Left lung (tissue), 14 donors: ENCODE measurements around the gene SPECC1L. TPM values are rescaled to one million over a fixed set of nuclear protein-coding genes. Genes with fewer than 3 reads are reported as not detected.

ENCODE experiments used
- ATAC-seq: fragments of 200-7000 bp; cut with Tn5 transposase; one replicate; pipeline ENCODE4 v1.9.1; 2020; ENCODE audit warnings: moderate library complexity
- DNase-seq, 4 donors: peaks; one replicate each; pipeline ENCODE4 v3.0.0-alpha.2; 2013 to 2020
- H3K27ac ChIP-seq, 2 donors: fragments of 200-600 bp; sonication (generic) in 1 of 2; one replicate each; pipeline versions ENCODE4 v1.5.0 to v1.8.0; 2020 to 2021
- H3K27me3 ChIP-seq, 2 donors: fragments of 200-600 bp; sonication (generic) in 1 of 2; one replicate each; pipeline versions ENCODE4 v1.5.0 to v1.8.0; 2020 to 2021
- H3K36me3 ChIP-seq, 2 donors: fragments of 200-600 bp; sonication (generic) in 1 of 2; one replicate each; pipeline versions ENCODE4 v1.5.0 to v1.8.0; 2020 to 2021
- H3K4me1 ChIP-seq, 2 donors: fragments of 200-600 bp; one replicate each; pipeline ENCODE4 v1.8.0; 2021
- H3K4me3 ChIP-seq, 2 donors: fragments of 200-600 bp; sonication (generic) in 1 of 2; one replicate each; pipeline versions ENCODE4 v1.5.0 to v1.8.0; 2020 to 2021; ENCODE audit warnings: mild to moderate bottlenecking in 1 of 2
- H3K9me3 ChIP-seq, 2 donors: fragments of 200-600 bp; sonication (generic) in 1 of 2; one replicate each; pipeline versions ENCODE4 v1.5.0 to v1.8.0; 2020 to 2021
- intact Hi-C, 2 donors: fragments of 100-400 bp; cut with DNase I; formaldehyde crosslinking; loops; one replicate each; pipeline versions ENCODE4 v1.11.2 to v1.14.2; 2022
- long read RNA-seq, 12 donors: library from polyadenylated mRNA in 2 of 12; unstranded in 2 of 12; transcript quantifications; one replicate each; pipeline ENCODE4 v2.0.0 and lab custom pipeline, GENCODE V29; 2019 to 2026
- polyA plus RNA-seq, 6 donors: library from polyadenylated mRNA; unstranded; fragments of 120-200 nt; gene quantifications; one replicate each; pipeline ENCODE4 v1.2.1, GENCODE V29; 2013; ENCODE audit not compliant: insufficient read length in 6 of 6
- total RNA-seq, 2 donors: library from RNA; stranded (reverse); fragmentation: NEBNext Ultra II Directional; extraction: Animal tissue kit (Norgen Biotek cat#: 25700); gene quantifications; one replicate each; pipeline ENCODE4 v1.2.1, GENCODE V29; 2021
- TF ChIP-seq, protein P1 (sequence below), 2 donors: fragments of 200-600 bp; sonication (generic) in 1 of 2; IDR thresholded peaks; one replicate each; pipeline versions ENCODE4 v1.5.0 to v1.8.0; 2021; ENCODE audit warnings: antibody characterized with exemption in 2 of 2
- donor health status: DM: no; HTN: yes; CAD: no.
- donor health status: DM: no; HTN: no; CAD: no.

Gene SPECC1L, protein sequence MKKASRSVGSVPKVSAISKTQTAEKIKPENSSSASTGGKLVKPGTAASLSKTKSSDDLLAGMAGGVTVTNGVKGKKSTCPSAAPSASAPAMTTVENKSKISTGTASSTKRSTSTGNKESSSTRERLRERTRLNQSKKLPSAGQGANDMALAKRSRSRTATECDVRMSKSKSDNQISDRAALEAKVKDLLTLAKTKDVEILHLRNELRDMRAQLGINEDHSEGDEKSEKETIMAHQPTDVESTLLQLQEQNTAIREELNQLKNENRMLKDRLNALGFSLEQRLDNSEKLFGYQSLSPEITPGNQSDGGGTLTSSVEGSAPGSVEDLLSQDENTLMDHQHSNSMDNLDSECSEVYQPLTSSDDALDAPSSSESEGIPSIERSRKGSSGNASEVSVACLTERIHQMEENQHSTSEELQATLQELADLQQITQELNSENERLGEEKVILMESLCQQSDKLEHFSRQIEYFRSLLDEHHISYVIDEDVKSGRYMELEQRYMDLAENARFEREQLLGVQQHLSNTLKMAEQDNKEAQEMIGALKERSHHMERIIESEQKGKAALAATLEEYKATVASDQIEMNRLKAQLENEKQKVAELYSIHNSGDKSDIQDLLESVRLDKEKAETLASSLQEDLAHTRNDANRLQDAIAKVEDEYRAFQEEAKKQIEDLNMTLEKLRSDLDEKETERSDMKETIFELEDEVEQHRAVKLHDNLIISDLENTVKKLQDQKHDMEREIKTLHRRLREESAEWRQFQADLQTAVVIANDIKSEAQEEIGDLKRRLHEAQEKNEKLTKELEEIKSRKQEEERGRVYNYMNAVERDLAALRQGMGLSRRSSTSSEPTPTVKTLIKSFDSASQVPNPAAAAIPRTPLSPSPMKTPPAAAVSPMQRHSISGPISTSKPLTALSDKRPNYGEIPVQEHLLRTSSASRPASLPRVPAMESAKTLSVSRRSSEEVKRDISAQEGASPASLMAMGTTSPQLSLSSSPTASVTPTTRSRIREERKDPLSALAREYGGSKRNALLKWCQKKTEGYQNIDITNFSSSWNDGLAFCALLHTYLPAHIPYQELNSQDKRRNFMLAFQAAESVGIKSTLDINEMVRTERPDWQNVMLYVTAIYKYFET
- total RNA-seq (10 to 100 TPM; 70.9 to 94.4 TPM), polyA plus RNA-seq (10 to 100 TPM; 76.3 to 91.6 (median 80.9) TPM)
- long read RNA-seq, donor 1, full-length matches to known transcripts: 7 of 29 reads
- long read RNA-seq, donor 1, partial matches to known transcripts: 22 of 29 reads
- long read RNA-seq, donor 1, other reads (novel, unspliced or antisense): 0 of 29 reads
- long read RNA-seq, donor 2, partial matches to known transcripts: 17 of 20 reads
- long read RNA-seq, donor 2, other reads (novel, unspliced or antisense): 0 of 20 reads
- long read RNA-seq, donor 3, full-length matches to known transcripts: 5 of 5 reads
- long read RNA-seq, donor 3, partial matches to known transcripts: 0 of 5 reads
- long read RNA-seq, donor 3, other reads (novel, unspliced or antisense): 0 of 5 reads
- long read RNA-seq, donor 4, partial matches to known transcripts: 12 of 17 reads
- long read RNA-seq, donor 4, other reads (novel, unspliced or antisense): 4 of 17 reads
- long read RNA-seq, donor 5, full-length matches to known transcripts: 6 of 6 reads
- long read RNA-seq, donor 5, partial matches to known transcripts: 0 of 6 reads
- long read RNA-seq, donor 5, other reads (novel, unspliced or antisense): 0 of 6 reads
- long read RNA-seq, donor 6, full-length matches to known transcripts: 4 of 15 reads
- long read RNA-seq, donor 6, partial matches to known transcripts: 11 of 15 reads
- long read RNA-seq, donor 6, other reads (novel, unspliced or antisense): 0 of 15 reads
- long read RNA-seq, donor 7, full-length matches to known transcripts: 6 of 6 reads
- long read RNA-seq, donor 7, partial matches to known transcripts: 0 of 6 reads
- long read RNA-seq, donor 7, other reads (novel, unspliced or antisense): 0 of 6 reads
- long read RNA-seq, donor 8, full-length matches to known transcripts: 5 of 82 reads
- long read RNA-seq, donor 8, partial matches to known transcripts: 77 of 82 reads
- long read RNA-seq, donor 8, other reads (novel, unspliced or antisense): 0 of 82 reads
- long read RNA-seq, donor 9: 0 reads
- long read RNA-seq, donor 10, partial matches to known transcripts: 5 of 6 reads
- long read RNA-seq, donor 10, other reads (novel, unspliced or antisense): 1 of 6 reads
- long read RNA-seq, donor 11, partial matches to known transcripts: 0 of 1 reads
- long read RNA-seq, donor 11, other reads (novel, unspliced or antisense): 0 of 1 reads
- long read RNA-seq, donor 12, partial matches to known transcripts: 5 of 5 reads
- long read RNA-seq, donor 12, other reads (novel, unspliced or antisense): 0 of 5 reads

GRCh38 chr22:24270556-24271385 lies at the start of gene SPECC1L:
Gene SPECC1L, plus strand, starts transcription at chr22:24270831. Its CDS starts 31,401 bp downstream, at chr22:24302232.
- intact Hi-C loops: no loop called here
- TF ChIP-seq, protein P1, sequence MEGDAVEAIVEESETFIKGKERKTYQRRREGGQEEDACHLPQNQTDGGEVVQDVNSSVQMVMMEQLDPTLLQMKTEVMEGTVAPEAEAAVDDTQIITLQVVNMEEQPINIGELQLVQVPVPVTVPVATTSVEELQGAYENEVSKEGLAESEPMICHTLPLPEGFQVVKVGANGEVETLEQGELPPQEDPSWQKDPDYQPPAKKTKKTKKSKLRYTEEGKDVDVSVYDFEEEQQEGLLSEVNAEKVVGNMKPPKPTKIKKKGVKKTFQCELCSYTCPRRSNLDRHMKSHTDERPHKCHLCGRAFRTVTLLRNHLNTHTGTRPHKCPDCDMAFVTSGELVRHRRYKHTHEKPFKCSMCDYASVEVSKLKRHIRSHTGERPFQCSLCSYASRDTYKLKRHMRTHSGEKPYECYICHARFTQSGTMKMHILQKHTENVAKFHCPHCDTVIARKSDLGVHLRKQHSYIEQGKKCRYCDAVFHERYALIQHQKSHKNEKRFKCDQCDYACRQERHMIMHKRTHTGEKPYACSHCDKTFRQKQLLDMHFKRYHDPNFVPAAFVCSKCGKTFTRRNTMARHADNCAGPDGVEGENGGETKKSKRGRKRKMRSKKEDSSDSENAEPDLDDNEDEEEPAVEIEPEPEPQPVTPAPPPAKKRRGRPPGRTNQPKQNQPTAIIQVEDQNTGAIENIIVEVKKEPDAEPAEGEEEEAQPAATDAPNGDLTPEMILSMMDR (IDR thresholded peaks at IDR 0.05): peak in 1 of 2 donors; percentile 42
- Histone ChIP-seq H3K27ac (peak within 1 kb of the TSS; percentile 93 to 98), H3K9me3 (no peaks in the 10 kb centered on the region), H3K36me3 (no peaks in the 10 kb centered on the region), H3K4me1 (peaks cover 20 to 37% of the 10 kb centered on the region in 2 donors), H3K27me3 (no peaks in the 10 kb centered on the region), H3K4me3 (peak within 1 kb of the TSS; percentile 75 to 79)
- DNase-seq: peak; percentile 93 to 98 (median 96)
- ATAC-seq: peak; percentile 97

GRCh38 chr22:24224468-24224867 lies 46.2 kb upstream of the SPECC1L start:
- no peaks in the 10 kb centered on the region for H3K27me3 ChIP-seq
- no peaks in the 10 kb centered on the region for H3K4me1 ChIP-seq
- DNase-seq: no peak
- peaks cover 0 to 12% of the 10 kb centered on the region in 2 donors for H3K9me3 ChIP-seq
- intact Hi-C loops: no loop called here
- H3K4me3 ChIP-seq: no peak overlapping the region
- no peak overlapping the region for H3K27ac ChIP-seq
- no peak for ATAC-seq
- peaks cover 0 to 24% of the 10 kb centered on the region in 2 donors for H3K36me3 ChIP-seq
- TF ChIP-seq, protein P1 (IDR thresholded peaks at IDR 0.05): no peak

- Histone ChIP-seq H3K4me1 (no peaks in the 10 kb centered on the region), H3K27me3 (no peaks in the 10 kb centered on the region), H3K27ac (no peak overlapping the region), H3K4me3 (no peak overlapping the region), H3K36me3 (peaks cover 0 to 18% of the 10 kb centered on the region in 2 donors), H3K9me3 (peaks cover 0 to 12% of the 10 kb centered on the region in 2 donors)
- TF ChIP-seq, protein P1 (IDR thresholded peaks at IDR 0.05): no peak
- intact Hi-C loops: no loop called here
- ATAC-seq (no peak), DNase-seq (peak in 1 of 4 donors; percentile 41)
Observed at GRCh38 chr22:24225044-24225601, 45.5 kb upstream of the SPECC1L start.
